Activated gamma-delta T cell treated with anti-CD3 and anti-CD28 coated beads, Interleukin-2, amount 50 U/mL, for 16 hours (primary cell): ENCODE results near the gene KCNK10.
"Not testable (repeated sequence)": the region's sequence is repeated elsewhere in the genome, so short reads cannot be mapped to it uniquely, and the experiment has no call there.

ENCODE experiments used
- DNase-seq: peaks from one replicate; pipeline ENCODE4 v3.0.0-alpha.2; 2020; ENCODE audit warnings: low read depth

The KCNK10 gene

DNA sequence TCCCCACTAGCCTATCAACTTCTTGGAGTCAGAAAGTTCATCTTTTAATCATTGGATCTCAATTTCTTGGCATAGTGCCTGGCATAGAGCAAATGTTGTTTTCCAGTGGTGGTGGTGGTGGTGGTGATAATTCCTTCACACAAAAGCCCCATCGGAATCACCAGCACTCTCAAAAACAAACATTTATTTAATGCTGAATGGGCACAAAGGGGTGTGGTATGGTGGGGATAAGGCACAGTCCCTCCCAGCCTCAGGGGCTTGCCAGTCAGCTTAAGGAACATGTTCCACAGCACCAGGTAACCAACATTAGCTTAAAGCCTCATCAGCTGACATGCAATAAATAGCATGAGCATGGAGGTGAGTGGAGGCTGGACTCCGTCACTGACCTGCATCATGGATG, 56.6 kb downstream of the KCNK10 start:
- no peak for DNase-seq

DNA sequence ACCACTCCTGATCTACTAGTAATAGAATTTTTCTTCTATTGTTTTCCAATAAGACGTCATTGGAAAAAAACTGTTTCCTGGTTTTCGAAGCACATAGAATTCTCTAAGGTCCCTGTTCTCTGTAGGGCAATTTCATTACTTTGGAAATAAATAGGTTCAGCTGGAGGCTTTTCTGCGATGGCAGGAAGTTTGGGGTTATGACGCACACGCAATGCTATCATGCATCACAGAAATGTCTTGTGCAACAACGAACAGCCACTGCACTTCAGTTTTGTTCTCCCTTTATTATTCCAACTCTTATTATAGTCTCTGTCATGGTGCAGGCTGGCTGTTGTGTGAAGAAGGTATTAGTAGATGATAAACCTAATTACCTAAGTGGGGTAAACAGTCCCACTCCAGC, 59.0 kb downstream of the KCNK10 start:
- DNase-seq = no peak

DNA sequence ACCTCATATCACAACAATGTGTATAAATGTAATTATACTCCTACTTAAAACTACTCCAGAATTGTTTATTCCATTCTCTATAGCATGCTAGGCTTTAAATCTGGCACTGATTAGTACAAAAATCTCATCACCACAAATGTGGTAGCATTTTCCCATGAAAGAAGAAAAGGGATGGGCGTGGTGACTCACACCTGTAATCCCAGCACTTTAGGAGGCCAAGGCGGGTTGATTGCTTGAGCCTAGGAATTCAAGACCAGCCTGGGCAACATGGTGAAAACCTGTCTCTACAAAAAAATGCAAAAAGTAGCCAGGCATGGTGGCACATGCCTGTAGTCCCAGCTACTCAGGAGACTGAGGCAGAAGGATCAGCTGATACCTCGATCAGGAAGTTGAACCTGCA, 61.8 kb downstream of the KCNK10 start:
- not testable (repeated sequence) for DNase-seq

DNA sequence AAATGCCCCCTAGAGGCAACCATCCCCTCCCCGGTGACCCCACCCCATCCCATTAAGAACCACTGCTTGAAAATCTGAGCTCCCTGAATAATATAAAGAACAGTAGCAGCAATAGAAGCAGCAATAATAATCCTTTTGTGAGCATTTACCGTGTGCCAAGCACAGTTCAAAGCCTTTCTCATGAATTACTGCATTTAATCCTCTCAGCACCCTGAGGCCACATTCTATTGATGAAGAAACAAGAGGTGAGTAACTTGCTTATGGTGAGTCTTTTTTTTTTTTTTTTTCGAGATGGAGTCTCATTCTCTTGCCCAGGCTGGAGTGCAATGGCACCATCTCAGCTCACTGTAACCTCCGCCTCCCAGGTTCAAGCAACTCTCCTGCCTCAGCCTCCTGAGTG, 65.0 kb downstream of the KCNK10 start:
- DNase-seq = no peak

DNA sequence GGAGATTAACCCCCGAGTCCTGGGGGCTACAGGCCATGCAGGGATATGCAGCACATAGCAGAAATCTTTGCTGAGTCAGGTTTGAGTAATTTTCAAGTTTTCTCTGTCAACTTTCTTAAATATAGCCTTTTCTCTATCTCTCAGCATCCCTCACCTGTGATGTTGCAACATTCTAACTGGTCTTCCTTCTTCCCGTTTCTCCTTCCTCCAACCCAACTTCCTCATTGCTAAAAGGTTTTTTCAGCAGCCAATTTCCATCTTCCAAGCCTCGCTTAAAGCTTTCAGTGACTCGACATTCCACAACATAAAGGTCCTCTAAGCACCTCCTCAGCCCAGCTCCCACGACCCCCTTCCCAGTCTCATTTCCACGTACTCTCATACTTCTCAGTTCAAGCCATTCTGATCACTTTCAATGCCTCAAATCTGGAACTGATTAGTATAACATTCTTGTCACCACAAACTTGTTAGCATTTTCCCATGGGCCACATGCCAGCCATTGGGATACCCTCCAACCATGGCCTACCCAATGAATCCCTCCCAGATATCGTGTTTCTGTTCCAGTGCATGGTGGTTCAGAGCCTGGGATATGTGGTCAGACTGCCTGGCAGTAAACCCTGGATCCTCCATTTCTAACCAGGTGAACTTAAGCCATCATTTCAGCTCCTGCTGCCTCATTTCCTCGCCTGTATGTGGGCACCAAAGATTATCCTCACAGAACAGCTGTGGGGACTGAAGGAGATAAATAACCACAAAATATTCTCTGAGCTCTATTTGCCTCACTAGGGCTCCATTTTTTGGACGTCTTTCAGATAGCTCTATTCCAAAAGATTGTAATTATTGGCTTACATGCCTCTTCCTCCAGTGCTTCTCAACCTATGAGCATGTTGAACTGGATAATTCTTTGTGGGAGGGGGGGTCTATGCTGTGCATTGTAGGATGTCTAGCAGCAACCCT, 65.8 kb downstream of the KCNK10 start:
- no peak for DNase-seq

DNA sequence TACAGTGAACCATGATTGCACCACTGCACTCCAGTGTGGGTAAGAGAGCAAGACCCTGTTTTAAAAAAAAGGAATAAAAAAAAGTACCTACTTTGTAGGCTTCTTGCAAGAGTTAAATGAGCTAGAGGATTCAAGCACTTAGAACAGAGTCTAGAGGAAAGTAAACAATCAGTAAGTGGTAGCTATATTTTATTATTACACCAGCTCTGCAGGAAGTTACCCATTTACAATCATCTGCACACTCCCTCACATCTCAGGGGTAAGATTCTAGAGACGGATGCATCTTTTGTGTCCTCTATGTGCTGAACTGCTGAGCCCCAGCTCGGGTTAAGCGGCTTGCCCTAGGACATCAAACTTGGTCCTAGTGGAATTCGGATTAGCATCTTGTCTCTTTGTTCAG, 67.3 kb downstream of the KCNK10 start:
- no peak for DNase-seq

DNA sequence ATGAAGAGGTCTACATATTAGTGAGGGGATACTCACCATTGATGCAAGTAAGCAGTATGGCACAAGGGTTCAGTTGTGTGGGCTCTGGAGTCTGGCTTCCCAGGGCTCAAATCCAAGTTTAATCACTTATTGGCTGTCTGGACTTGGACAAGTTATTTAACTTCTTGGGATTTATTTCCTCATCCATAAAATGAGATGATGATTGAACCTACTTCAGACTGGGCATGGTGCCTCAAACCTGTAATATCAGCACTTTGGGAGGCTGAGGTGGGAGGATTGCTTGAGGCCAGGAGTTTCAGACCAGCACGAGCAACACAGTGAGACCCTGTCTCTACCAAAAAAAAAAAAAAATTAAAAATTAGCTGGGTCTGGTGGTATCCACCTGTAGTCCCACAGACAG, 67.9 kb downstream of the KCNK10 start:
- DNase-seq = no peak

DNA sequence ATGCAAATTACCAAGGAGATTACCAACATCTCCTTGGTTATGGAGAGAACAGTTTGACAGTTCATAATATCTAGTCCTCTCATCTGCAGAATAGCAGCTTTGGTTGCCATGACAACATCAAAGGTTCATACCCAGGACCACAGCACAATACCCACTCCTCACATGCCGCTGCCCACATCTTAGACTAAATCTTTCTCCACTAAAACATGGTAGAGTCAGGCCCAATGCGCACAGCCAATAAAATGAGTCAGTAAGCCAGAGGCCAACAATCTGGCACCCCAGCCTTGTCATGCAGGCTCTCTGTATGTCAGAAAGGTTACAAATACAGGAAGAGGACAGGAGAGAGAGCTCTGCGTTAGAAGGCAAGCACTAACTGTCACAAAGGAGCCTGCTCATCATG, 70.6 kb downstream of the KCNK10 start:
- no peak for DNase-seq

DNA sequence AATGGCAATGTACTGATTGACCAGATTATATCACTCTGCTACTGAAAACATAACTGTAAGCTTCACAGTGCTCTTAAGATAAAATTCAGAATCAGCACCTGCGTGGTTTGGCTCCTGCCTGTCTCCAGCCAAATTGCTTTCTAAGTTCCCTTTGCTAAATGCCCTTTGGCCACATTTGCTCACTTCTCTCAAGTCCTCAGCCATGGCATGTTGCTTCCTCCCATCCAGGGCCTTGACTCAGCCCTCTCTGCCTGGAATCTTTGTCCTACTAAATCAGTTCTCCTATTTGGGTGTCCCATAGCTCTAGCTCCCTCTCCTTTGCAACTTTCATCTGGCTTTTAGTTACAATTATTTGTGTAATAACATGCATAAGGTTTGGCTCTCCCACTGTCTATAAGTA, 71.4 kb downstream of the KCNK10 start:
- no peak for DNase-seq

DNA sequence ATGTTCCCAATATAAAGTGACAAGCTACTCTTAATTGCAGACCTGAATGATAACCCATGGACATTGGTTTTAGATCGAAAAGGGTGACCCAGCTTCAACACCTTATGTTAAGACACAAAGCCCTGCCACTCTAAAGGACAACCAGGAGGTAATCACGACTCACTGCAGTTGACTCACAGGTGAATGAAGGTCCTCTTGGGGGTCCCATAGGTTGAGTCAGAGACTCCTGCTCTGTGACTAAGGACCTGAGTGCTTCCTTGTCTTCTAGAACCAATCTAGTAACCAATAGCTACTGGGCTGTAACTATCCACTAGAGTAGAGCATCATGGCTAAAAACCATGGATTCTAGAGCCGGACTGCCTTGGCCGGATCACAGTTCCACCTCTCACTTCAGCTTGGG, 73.8 kb downstream of the KCNK10 start:
- DNase-seq = no peak

DNA sequence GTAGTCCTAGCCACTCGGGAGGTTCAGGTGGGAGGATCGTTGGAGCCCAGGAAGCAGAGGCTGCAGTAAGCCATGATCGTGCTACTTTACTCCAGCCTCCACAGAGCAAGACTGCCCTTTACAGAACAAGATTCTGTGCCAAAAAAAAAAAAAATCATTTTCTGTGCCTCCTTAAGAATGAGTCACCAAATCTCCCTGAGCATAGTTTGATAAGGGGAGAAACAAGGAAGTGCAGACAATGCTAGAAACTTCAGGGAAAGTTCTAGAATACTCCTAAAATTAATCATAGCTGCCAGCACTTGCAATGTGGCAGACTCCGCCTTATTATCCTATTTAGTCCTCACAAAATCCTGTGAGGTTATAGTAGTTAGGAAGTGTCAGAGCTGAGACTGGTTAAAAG, 74.5 kb downstream of the KCNK10 start:
- no peak for DNase-seq

DNA sequence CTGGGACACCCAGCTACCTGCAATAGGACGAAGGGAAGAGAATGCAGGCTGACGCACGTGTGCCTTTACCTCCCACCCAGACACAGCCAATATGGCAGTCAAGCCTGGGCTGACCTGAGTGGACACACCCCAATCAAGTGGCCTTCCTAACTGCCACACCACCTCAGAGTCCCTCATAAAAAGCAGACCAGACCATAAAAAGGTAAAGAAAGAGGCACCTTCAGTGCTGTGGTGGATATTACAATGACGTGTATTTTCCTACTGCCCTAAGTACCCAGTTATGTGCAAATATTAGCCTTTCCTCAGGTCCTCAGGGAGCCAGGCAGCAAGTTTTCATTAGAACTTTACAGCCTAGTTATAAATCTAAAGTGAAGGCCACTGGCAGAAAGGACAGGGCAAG, 75.8 kb downstream of the KCNK10 start:
- no peak for DNase-seq

DNA sequence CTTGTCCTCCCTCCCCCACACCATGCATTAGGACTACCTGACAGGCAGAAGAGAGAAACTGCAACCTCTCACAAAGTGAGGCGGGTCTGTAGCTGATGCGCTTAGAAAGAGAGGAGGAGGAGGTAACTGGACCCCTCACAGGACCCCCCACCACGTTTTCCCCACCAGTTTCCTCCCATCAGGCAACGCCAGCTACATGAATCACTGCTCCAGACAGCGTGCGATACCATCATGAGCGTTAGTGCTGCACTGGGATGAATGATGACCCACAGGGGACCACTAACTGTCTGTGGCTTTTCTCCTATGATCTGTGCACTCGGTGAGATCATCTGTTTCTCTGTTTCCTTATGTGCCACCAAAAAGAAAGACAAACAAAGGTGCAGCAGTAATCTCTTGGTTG, 77.7 kb downstream of the KCNK10 start:
- no peak for DNase-seq

DNA sequence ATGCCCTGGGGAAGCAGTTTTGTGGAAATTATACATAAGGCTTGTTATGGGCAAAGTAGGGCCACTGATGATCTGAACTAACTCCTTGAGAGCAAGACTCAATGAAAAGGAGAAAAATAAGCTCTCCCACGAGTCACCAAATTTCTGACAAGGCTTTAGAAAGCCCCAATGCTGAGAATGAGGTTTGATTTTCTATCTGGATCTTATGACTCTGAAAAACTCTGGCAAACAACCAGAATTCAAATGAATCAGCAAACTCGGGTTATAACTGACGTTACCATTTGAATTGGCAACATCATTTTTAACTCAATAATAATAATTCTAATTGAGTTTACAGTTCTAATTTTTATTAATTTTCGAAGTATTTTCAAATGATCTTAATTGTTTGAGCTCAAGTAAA, 79.1 kb downstream of the KCNK10 start:
- no peak for DNase-seq

DNA sequence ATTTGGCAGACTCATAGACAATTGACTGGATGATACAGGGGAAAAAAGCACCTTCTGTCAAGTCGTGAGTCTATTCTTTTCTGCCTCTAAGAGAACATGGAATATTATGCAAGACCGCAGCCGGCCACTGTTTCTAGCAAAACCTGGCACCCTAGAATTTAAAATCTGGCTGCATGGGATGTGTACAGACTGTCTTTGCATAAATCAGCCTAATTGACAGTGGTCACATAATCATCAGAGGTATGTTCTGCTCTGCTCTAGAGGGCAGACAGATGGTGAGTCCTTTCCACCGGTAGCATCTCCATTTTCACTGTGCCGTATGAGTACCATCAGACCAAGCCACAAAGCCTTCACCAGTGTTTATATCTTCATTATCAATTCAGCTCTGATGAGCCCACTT, 80.6 kb downstream of the KCNK10 start:
- DNase-seq = no peak

DNA sequence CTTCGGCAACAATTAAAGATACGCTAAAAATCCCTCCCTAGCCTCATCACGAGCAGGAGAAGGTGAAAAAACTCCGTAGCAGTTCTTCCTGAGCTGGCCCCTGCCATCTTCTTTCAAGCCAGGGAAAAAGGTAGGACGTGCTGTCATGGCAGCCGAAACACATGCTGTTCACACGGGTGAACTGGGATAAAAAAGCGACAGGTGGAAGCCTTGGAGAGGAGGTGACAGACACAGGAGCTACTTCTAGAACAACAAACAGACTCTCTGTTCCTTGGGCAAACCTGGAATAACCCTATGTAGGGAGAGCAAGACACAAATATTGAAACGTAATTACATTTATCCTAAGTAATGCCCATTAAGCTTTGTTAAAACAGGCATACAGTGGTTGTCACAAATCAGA, 81.3 kb downstream of the KCNK10 start:
- DNase-seq = no peak

DNA sequence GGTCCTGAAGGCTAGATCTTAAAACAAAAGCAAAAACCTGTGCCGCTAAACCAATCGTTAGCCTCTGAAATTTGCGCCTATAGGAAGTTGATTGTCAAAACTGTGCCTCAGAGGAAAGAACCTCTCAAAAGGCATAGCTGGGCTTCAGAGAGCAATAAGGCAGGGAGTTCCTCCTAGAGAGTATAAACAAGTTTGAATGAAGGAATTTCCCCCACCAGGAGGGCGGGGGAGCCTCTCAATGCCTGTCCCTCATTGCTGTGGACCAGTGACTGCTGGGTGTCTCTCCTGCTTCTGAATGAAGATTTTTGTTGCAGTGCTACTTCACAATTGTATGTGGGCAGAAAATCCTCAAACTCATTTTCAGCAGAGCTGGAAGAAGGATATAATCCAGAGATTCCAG, 88.6 kb downstream of the KCNK10 start:
- DNase-seq = no peak

DNA sequence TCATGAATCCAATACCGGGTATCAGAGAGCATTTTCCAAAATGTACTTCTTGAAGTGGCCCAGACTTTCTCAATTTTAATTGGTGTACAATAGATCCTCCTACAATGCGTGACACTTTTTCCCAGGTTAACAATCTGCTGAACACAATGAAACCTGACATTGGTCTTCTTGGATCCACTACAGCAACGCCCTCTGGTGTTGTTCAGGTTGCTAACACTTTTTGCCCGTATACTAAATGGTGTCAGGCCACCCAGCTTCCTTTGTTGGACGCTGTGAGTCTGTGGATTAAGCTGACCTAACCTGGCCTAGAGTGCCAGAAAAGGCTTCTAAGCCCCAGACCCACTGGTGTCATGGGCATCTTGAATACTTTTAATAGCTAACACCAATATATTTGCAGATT, 89.2 kb downstream of the KCNK10 start:
- DNase-seq = no peak

DNA sequence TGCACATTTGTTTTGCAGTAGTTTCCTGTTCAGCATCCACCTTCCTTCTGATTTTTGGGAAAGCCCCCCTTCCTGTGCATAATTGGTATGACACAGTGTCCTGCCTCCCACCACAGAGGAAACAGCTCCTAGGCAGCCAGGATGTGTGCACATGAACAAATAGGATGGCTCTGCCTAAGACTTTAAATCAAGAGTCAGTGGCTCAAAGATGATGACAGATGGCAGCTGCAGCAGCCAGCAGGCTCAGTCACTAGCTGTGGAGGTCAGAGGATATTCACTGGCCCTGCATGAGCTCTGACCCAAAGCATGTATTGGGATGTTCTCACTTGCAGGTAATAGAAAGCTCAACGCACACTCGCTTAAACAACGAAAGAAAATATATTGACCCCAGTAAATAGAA, 90.3 kb downstream of the KCNK10 start:
- DNase-seq = no peak

DNA sequence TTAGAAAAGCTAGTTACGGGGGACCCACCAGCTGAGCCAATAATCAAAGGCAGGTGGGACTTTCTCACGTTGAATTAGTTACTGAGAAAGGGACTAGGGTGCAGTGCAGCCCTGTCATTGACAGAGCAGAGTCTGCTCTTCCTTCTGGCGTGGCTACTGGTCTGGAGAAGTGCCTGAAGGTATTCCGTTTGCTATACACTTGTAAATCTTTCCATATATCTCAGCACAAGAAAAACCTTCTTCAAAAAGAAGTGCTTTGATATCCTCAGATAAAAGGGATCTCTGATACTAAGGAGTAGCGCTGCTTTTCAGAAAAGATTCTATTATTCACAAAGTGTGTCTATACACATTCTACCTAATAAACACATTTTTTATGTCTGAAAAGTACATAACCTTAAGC, 91.5 kb downstream of the KCNK10 start:
- no peak for DNase-seq

DNA sequence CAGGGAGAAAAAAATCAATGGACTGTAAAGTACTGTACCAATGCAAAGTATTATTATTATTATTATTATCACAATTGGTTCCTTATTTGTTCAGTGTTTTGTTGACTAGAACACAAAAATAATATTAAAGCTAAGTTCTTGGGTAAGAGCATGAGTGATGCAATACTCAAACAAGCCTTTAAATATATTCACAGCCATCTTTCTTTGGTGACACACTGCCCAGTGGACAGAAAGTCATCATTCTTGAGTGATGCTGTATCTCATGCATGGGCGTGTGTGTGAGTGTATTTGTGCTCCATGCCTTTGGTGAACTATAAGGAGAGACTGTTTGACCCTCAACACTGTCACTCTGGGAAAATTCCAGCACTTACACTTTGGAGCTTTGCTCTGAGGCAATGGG, 93.6 kb downstream of the KCNK10 start:
- DNase-seq = no peak

DNA sequence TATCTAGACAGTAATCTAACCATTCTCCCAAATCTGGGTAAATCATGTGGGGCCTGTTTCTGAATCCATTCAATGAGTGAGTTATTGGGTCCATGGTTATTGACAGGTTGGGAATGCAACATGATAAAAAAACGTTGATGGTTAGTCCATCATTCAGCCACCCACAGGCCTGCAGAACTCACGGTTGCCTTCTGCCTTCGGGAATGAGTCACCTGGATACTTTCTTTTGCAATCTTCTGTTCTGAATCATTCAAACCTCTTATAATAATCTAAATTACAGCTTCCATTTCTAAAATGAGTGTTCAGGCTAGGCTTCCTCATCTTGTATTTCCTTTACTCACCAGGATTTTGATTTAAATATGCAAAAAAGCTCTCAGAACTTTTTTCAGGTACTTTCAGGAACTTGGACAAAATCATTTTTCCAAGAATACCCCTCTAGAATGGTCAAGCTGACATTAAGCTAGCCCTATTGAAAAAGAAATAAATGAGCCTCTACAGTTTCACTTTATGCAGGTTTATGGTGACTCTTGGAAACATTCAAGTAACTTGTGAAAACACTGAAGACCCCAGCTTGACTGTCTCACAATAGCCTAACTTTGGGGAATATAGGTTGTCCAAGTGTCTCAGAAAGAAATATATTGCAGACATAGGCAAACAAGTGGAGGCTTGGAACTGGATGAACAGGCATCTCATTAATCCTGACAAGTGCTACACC, 94.4 kb downstream of the KCNK10 start:
- no peak for DNase-seq

DNA sequence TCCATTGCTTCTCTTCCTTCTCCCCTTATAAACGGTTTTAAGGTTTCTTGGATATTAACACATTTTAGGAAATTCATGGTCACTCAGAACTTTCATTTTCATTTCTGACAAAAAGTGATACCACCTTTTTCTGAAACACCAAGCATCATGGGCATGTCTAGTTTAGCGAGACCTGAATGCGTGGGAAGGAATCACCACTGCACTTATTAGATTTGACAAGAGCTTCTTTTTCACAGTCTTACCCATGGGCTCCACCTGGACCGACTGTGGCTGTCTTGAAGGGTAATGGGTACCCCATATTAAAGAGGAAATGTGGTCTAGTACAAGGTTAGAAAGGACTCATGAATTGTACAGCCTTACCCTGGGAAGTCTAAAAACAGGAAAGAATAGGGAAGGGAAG, 95.4 kb downstream of the KCNK10 start:
- DNase-seq = no peak

DNA sequence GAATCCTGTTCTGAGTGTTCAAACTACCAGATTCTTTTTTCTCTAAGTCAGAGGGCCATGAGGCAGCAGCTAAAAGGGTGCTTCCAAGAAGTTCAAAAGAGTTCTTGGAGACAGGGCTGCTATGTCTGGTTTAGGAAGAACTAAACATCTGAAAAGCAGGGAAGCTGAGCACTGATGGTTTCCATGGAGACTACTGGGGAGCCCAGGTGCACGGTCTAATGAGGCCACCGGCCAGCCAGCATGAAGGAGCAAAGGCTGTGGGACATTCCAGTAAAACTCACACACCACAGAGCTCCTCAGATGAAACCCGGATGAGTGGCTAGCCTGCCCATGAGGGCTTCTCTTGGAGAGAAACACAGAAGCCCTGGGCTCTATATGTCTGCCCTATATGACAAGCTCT, 97.3 kb downstream of the KCNK10 start:
- no peak for DNase-seq
